Measurements from ENCODE around the gene LHX8.
"Not testable (repeated sequence)": the region's sequence is repeated elsewhere in the genome, so short reads cannot be mapped to it uniquely, and the experiment has no call there.

LHX8 gene

GRCh38 chr1:75133750-75134646 lies at the start of gene LHX8:
Gene LHX8, plus strand, starts transcription at chr1:75134388. Its CDS starts 2,227 bp downstream, at chr1:75136615.
- peak in 1 of 3 experiments; percentile 78 for DNase-seq

GRCh38 chr1:75085931-75086330 lies 48.3 kb upstream of the LHX8 start:
- no peak for DNase-seq

DNA sequence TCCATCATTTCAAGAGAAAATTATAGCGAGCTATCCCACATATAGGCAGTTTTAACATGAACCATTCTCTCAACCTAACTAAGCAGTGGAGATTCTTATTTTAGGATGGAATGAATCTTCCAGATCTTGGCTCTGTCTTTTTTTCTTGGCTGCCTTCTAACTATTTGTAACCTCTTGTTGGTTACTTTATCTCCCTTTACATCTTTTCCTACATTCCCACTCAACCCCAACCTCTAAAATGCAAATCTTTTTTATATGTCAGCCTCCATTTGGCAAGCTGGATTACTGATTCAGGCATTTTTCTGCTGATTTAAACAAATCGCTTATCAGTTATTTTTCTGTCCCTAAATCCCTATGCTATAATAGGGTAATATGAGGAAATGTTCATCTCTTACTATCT lies 46.9 kb upstream of the LHX8 start:
- DNase-seq, result no peak

- DNase-seq, result peak in 1 of 3 experiments; percentile 36
Measured at GRCh38 chr1:75092141-75092540, 42.0 kb upstream of the LHX8 start.

DNA sequence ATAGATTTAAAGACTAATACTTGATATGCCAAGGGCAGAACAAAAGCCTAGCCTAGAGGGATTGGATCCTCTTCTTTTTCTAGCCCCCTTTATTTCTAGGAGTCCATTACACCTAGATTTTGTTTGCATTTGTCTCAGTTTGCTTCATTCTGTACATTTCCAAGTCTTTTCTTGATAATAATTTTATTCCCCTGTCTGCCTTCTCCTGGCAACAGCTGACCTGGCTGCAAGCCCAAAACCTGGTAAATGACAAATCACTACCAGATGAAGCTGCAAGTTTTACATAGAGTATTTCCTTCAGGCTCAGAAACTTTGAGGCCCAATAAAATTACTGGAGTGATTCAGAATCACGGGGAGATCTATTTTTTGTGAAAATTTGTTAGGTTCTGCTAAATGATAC lies 36.5 kb upstream of the LHX8 start:
- peak in 1 of 3 experiments; percentile 33 for DNase-seq

GRCh38 chr1:75099581-75099980 lies 34.6 kb upstream of the LHX8 start:
- DNase-seq, result no peak

GRCh38 chr1:75100481-75101092 lies 33.6 kb upstream of the LHX8 start:
- DNase-seq, result no peak

- DNase-seq, result not testable (repeated sequence)
Measured at GRCh38 chr1:75112362-75112951, 21.7 kb upstream of the LHX8 start.

GRCh38 chr1:75115654-75116053 lies 18.5 kb upstream of the LHX8 start:
- no peak for DNase-seq

- no peak for DNase-seq
Measured at GRCh38 chr1:75123756-75124155, 10.4 kb upstream of the LHX8 start.

DNA sequence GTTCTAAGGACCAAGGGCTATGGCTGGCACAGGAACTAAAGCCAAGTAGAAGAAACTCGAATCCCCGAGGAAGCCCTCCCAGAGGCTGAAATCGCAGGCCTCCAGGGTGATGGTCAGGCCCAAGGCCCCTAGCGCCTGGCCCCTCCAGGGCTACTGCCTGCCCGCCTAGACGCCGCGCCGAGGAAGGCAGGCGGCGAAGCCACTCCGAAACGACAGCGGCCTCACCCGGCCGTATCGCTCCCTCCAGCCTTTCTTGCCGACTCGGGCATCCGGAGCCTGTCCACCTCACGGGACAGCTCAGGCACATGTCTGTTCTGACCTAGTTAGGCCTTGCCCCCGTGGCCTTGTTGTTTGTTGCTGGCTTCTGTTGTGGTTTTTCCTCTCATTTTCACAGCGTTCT lies 9.7 kb upstream of the LHX8 start:
- DNase-seq, result no peak

GRCh38 chr1:75125161-75125726 lies 8.9 kb upstream of the LHX8 start:
- DNase-seq, result no peak

DNA sequence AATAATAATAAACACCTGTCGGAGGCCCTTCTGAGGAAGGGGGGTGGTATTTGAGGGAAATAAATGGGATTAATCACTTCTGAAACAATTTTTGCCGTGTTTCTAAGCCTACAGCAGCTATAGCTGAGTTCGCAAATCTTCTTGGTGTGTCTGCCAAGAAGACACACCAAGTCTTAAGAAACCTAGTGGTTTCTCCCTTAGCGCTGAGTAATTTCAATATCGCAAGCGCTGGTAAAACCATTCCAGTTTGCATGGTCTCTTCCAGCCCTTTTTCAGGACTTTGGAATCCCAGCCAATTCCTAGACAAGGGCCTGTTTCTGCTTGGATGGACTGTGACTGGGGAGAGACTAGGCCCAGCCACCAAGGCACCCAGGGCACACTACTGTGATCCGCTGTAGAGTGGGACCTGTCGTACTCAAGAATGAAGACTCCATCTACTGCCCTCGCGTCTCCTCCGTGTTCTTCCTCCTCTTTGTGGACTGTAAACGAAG lies 7.5 kb upstream of the LHX8 start:
- no peak for DNase-seq

GRCh38 chr1:75127916-75128717 lies 6.1 kb upstream of the LHX8 start:
- no peak for DNase-seq

DNA sequence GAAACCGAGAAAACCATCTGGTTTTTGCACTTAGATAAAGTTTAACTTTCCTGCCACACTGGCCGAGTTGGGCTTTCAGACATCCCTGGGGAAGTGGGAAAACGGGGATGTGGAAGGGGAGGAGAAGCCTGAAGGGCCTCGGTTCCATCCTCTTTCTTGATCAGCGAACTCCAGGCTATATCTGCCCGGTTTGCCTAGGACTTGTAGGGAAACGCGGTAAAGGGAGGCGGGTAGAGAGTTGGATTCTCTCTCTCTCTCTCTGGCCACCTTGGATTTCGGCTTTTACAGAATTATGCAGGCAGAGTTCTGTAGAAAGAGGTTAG lies 4.6 kb upstream of the LHX8 start:
- DNase-seq, result no peak

- no peak for DNase-seq
Measured at GRCh38 chr1:75129983-75130789, 4.0 kb upstream of the LHX8 start.

DNA sequence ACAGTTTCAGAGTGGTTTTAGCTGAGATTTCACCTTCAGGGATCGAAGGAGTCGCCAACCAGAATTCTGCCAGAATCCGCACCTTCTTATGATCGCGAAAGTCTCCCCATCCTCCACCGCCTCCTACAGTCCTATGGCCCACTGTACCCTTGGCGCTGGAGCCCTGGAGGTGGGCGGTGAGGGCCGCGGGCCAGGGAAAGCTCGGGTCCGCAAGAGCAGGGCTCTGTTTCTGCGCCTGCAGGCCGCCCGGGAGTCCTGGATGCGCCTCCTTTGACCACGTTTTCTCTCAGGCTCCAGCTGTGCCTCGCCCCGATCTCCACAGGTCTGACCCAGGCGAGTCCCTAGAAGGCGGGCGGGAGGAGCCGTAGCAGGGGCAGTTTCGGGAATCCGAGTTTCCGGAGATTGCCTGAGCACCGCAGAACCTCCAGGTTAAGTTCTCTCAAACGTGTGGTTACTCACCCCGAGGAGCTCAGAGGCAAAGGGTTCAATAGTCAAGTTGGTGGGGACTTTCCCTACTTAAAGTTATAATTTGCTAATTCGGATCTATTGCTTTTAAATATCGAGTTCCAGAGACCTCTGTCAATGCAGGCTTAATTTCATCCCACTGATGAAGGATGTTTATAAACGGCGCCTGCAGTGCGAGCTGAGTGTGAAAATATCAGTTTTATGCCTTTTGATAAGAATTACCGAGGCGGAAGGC lies 3.2 kb upstream of the LHX8 start:
- no peak for DNase-seq

DNA sequence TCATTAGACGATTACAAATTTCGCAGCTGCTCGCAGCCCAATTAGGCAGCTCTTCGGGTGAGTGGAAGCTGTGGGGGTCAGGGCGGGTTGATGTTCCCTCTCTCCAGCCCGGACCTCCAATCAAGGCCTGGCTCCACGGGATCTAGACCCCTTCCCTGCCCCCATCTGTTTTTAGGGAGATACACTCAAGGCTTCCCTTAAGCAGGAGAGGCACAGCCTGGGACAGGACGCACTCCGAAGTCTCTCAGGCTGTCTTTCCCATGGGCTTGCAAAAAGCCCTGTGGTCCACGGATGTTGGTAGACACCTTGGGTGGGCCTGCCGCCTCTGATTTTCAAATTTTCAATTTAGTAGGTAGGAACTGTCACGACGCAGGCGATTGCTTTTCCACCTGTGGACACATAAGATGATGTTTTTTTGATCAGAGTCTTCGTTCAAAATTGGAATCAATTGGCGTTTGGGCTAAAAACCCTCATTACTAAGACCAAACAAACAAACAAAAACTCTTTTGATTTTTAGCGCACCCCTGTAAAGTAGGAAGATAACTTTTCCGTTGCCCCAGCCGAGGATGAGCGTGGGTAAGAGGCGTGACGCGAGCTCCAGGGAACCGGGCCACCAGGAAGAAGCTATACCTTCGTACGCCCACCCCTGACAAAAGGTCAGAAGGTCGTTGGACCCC lies 2.5 kb upstream of the LHX8 start:
- no peak for DNase-seq

DNA sequence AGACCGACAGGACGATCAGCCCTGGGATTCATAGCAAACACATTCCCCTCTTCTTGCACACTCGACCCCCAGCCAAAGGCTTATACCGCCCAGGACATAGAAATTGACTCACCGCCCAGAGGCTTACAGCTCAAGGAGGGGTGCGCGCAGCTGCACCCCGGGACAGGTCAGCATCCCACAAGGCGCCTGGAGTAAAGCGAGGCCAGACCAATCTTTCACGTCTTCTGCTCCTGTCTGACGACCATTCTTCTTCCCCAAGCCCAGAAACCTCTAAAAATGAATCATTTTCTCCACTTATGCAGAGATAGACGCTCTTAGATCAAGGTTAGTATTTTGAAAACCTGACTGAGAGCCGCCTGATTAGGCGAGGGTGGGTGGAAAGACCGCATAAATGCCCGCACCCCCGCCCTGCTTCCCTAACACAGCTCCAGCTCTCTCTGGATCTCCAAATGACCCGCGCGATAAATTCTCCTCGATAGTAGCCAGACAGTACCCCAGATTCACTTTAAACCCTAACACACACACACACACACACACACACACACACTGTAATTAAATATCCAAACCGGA lies 1.9 kb upstream of the LHX8 start:
- no peak for DNase-seq

All from NCI-H1417 (cell line).